ENCODE measurements around the gene FAM81A.
"Not testable (repeated sequence)": the region's sequence is repeated elsewhere in the genome, so short reads cannot be mapped to it uniquely, and the experiment has no call there.

Gene FAM81A

DNA sequence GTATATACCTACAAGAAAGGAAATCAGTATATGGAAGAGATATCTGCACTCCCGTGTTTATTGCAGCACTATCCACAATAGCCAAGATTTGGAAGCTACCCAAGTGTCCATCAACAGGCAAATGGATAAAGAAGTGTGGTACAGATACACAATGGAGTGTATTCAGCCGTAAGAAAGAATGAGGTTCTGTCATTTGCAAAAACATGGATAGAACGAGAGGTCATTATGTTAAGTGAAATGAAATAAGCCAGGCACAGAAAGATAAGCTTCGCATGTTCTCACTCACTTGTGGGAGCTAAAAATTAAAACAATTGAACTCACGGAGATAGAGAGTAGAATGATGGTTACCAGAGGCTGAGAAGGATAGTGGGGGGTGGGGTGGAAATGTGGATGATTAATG lies 53.1 kb downstream of the FAM81A start:
- no peak for DNase-seq

DNA sequence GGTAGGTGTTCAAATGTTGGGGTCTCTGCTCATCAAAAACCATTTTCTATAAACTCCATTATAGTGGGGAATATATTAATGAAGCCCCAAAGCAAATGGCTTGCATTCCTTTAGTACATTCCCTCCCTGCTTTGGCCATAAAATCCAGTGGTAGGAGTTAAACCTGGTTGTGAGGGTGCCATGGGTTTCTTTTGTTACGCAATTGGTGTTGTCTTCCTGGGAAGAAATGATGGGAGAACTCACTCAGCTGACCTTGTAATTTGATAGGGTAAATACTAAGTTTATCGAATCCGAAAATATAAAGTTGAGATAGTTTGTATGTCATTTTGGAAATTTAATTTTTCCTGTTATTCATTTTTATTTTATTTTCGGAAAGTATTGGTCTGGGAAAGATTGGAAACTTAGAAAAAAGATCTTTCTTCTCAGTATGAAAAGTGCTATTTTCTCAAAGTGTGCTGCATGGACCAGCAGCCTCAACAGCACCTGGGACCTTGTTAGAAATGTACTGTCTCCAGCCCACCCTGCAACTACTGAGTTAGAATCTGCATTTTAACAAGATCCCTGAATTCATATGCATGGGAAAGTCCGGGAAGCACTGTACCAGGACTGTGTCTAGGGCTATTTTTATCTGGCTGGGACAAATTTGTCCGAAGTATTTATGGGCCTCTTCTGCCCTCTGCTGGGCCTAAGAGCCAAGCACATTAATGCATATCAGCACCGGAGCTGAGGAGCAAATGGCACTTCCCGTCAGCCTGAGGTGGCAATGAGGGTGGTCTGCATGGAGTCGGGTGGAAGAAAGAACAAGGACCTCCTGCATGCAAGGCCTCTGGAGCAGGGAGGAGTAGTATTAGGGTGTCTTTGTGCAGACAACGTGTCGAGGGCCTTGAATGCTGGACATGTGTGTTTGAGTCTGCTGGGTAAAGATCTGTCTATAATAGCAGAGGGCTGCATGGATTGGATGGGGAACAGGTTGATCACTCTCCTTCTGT lies 54.7 kb downstream of the FAM81A start:
- DNase-seq, result peak; percentile 52

DNA sequence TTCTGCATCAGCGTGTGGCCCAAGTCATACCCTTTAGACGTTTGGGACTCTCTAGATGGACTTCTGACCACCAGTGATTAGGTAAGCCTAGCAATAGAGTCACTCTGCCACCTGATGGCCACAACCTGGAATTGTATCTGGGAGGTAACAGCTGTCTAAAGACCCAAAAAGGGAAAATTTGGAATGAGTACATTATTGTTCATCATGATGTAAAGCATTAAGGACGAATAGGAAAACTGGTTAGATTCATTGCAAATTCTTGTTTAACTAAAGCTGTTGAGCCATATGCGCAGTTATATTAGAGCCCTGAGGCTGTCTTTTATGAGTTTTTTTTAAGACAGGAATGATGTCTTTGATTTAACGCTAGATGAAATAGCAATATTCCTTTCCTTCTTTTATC lies 63.6 kb downstream of the FAM81A start:
- no peak for DNase-seq

DNA sequence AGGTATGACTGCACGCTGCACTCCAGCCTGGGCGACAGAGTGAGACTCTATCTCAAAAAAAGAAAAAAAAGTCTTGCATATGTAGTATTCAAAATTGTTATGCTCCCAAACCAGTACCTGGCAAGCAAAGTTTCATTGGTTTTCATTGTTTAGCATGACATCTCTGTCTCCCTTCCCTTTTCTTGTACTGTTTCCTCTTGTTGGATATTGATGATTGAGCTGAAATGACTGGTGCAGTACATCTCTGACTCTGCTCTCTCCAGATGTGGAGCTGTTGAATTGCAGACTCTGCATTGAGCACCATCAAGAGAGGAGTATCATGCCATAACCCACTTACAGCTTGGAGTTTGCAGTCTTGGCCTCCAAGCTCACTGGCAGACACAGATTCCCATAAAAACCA lies 77.2 kb downstream of the FAM81A start:
- no peak for DNase-seq

- DNase-seq, result no peak
Observed at GRCh38 chr15:59516655-59517461, 78.9 kb downstream of the FAM81A start.

- no peak for DNase-seq
Observed at GRCh38 chr15:59519329-59519728, 81.3 kb downstream of the FAM81A start.

DNA sequence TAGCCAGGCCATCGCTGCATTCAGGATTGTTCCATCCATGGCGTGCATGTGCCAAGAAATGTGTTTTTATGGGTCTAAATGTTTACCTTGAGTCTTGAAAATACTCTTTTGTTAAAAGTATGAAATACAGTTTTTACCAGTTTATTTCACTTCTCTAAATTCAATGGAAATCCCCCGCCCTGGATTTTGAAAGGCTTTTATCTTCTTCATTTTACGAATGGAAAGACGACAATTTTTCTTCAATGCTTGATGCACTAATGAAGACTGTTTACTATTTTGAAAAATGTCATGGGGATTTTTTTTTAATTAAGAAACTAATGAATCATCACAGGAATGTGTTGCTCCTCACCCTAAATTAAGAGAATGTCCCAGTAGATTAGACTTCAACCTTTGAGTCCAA lies 83.5 kb downstream of the FAM81A start:
- no peak for DNase-seq

DNA sequence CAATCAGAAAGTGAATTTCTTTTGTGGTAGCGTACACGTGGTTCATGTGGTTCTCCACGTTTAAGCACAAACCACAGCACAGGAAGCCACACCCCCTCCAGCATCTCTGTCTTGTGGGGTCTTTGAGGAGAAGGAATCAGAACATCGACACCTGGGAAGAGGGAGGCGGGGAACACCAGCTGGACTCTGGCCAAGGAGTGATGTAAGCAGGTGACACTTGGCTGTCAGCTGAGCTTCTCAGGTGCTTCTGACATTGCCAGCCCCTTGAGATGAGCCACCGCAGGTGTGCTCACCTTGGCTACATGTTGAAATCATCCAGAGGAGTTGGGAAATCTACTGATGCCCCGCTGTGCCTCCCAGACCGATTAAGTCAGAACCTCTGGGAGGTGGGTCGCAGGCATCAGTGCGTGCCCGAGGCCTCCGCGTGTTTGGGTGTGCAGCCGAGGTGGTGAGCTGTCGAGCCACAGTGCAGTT lies 85.0 kb downstream of the FAM81A start:
- peak; percentile 64 for DNase-seq

DNA sequence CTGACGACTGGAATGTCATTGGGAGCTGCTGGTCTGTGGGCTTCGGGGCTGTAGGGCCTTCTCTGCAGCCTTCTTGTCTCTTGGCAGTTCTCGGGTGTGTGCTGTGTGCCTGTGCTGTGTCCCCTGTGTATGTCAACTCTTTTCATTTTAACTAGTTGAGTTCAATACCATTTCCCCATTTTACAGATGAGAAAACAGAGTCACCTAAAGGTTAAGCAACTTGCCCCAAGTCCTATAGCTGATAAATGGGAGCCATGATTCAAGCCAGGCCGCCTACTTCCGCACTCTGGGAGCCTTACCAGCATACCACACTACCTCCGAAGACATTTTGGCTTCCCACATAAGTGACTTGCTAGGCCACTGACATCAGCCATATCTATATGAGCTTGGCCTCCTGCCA lies 85.7 kb downstream of the FAM81A start:
- no peak for DNase-seq

DNA sequence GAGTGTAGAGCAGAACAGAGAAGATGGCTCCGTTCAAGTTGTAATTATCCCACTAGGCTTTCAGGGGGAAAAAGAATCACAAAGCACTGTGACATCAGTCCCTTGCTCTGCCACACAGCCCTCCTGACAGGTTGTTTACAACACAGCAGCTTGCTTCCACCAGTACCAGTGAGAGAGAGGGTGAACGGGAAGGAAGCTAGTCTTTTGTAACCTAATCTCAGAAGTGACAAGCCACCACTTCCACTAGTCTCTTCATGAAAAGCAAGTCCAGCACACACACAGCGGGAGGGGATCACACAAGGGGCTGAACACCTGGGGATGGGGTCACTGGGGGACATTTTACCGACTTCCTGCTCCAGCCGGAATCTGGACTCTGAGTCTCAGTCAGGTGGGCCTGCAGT lies 86.3 kb downstream of the FAM81A start:
- no peak for DNase-seq

DNA sequence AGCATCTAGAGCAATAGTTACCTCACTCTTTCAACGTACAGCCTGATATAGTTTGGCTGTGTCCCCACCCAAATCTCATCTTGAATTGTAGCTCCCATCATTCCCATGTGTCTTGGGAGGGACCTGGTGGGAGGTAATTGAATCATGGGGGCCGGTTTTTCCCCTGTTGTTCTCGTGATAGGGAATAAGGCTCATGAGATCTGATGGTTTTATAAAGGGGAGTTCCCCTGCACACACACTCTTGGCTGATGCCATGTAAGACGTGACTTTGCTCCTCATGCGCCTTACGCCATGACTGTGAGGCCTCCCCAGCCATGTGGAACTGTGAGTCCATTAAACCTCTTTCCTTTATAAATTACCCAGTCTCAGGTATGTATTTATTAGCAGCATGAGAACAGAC lies 88.5 kb downstream of the FAM81A start:
- not testable (repeated sequence) for DNase-seq

DNA sequence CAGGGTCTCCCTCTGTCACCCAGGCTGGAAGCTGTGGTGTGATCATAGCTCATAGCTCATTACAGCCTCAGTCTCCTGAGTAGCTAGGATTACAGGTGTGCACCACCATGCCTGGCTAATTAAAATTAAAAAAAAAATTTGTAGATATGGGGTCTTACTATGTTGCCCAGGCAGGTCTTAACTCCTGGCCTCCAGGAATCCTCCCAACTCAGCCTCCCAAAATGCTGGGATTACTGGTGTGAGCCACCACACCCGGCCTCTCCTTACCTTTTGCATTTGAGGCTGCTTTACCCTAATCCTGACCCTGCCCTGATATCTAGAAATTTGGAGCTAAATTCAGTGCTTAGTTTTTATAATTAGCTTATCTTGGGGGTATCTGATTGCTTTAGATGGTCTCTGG lies 90.4 kb downstream of the FAM81A start:
- DNase-seq, result no peak

DNA sequence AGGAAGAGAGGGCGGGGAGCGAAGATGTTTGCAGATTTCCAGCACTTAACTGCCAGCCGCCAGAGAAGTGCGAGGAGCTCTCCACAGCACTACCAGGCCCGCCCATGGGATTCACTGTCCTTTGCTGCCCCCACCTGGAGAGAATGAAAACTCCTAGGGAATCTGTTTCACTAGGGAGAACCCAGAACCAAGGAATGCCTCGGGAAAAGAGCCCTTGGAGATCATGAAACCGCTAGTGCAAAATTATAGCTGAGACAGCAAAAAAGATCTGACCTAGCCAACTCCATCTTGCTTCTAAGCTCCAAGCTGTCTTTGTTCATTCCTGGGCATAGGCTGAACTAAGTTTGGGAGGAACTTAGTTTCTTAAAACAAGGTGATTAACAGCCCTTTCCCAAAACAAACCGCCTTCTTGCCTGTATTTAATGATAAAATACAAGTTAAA lies 91.0 kb downstream of the FAM81A start:
- peak; percentile 69 for DNase-seq

- no peak for DNase-seq
Observed at GRCh38 chr15:59531066-59531675, 93.2 kb downstream of the FAM81A start.

DNA sequence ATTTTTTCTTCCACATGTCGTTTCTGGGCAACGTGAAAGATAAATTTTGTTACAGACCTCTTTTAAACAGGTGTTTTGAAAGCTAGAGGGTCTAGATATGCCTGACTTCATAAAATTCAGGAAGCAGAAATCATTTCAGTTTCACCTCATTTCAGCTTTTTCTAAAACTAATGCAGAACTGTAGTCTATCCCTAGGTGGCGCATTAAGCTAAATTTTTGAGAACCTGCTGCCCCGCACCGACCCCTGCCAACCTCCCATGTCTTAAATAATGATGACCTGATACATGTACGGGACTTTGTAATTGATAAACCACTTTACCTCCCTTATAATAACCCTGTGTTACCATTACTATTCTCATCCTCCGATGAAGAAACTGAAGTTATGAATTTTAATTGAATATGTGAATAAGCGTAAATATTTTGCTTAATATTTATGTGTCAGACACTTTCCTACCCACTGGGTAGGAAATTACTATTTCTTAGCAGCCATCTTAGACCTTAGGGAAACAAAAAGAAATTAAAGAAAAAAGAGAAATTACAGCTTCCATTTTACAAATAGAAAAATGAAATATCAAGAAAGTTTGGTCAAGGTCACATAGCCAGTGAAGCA lies 94.9 kb downstream of the FAM81A start:
- peak; percentile 18 for DNase-seq

DNA sequence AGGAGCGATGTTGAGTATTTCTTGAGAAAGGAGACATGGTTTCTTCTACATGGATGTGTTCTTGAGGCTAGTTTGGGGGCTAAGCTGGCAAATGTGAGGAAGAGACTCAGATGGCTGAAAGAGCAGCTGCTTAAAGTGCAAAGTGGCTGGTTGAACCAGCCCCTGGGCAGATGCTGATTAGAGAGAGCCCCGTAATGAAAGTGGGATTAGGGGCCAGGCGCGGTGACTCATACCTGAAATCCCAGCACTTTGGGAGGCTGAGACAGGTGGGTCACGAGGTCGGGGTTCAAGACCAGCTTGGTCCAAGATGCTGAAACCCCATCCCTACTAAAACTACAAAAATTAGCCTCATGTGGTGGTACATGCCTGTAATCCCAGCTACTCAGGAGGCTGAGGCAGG lies 98.6 kb downstream of the FAM81A start:
- DNase-seq, result no peak

GRCh38 chr15:59537403-59537802 lies 99.4 kb downstream of the FAM81A start:
- no peak for DNase-seq

GRCh38 chr15:59538494-59538893 lies 100.5 kb downstream of the FAM81A start:
- DNase-seq, result no peak

DNA sequence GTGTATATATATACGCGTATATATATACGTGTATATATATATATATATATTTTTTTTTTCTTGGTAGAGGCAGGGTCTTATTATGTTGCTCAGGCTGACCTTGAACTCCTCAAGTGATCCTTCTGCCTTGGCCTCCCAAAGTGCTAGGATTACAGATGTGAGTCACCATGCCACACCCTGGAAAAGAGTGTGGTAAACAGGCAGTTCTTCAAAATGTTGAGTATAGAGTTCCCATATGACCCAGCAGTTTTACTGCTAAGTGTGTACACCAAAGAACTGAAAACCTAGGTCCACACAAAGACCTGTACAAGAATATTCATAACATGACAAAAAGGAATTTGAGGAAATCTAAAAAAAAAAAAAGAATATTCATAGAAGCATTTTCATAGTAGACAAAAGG lies 101.8 kb downstream of the FAM81A start:
- DNase-seq, result no peak

GRCh38 chr15:59540654-59541053 lies 102.7 kb downstream of the FAM81A start:
- no peak for DNase-seq

GRCh38 chr15:59541750-59542149 lies 103.8 kb downstream of the FAM81A start:
- DNase-seq, result no peak

DNA sequence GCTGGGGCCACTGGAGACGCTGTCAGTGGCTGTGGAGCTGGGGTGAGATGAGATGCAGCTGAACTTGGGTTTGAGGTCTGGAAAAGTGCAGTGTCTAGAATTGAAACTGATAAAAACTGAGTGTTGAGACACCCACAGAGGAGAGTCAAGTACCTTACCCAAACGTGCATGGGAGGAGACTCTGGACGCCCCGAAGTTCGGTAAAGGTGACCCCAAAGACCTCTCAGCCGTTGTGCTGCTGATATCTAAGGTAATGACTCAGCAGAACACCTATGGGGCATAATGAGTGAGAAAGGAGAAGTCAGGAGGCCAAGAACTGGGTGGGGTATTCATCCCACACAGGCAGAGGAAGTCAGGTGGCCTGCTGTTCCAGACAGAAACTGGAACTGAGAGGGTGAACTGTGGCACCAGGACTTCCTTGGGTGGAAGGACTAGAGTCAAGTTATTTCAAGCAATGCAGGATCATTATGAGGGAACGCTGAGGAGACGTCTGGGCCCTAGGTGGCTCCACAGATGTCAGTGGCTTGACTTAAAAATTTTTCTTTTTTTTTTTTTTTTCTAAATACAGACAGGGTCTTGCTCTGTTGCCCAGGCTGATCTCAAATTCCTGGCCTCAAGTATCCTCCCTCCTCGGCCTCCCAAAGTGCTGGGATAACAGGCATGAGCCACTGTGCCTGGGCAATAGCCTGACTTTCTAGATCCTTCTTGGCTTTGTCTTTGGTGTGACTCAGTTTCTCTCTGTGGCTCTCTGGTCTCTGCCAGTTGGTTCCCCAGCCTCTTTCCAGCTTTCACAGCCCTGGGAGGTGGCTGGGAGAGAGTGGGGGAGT lies 105.9 kb downstream of the FAM81A start:
- no peak for DNase-seq
